ENCODE results near the gene TUBB4B.

The TUBB4B gene

GRCh38 chr9:137254624-137255447 lies 13.7 kb downstream of the TUBB4B start, which contains the start of gene NELFB (continued):
- TF ChIP-seq ZNF350 (tag by site-specific recombination; IDR thresholded peaks at IDR 0.05) (no peak), ZNF2 (tag by site-specific recombination; IDR thresholded peaks at IDR 0.05) (no peak; the same call in 1 of the 2 replicates), ZNF623 (tag by site-specific recombination; IDR thresholded peaks at IDR 0.05) (no peak), YY2 (tag by site-specific recombination; IDR thresholded peaks at IDR 0.05) (no peak), PRDM2 (tag by site-specific recombination; IDR thresholded peaks at IDR 0.05; ENCODE audit: borderline replicate concordance) (no peak), ZBTB17 (tag by site-specific recombination; IDR thresholded peaks at IDR 0.05) (no peak), SCRT1 (tag by site-specific recombination; IDR thresholded peaks at IDR 0.05; ENCODE audit: borderline replicate concordance) (no peak), ZNF341 (tag by site-specific recombination; IDR thresholded peaks at IDR 0.05; ENCODE audit: low read depth) (no peak)

GRCh38 chr9:137255448-137256114 lies 14.5 kb downstream of the TUBB4B start:
- Histone ChIP-seq H3K36me3 (ENCODE audit: control insufficient read depth in 2 of 2, insufficient read depth in 1 of 2, low read length in 2 of 2) (peaks cover 9 to 20% of the 10 kb centered on the region in 2 experiments), H3K27ac (ENCODE audit: extremely low read depth, low read depth, low read length) (peak overlapping the region; percentile 81), H3K4me1 (ENCODE audit: control insufficient read depth, insufficient read depth, low read length) (peaks cover 5% of the 10 kb centered on the region; the same call in 1 of the 2 replicates), H3K4me3 (ENCODE audit: low read depth, low read length) (peak overlapping the region; percentile 89), H3K9me3 (ENCODE audit: control insufficient read depth, insufficient read depth, low read depth, low read length) (no peaks in the 10 kb centered on the region)
- ChIA-PET POLR2A (interaction anchor here (0.6 to 9.1 kb wide), 11 partner anchors 12 to 188 kb away, joined by 3 to 336 read pairs (median 6); partner anchors contain the start of genes EXD3, MAN1B1, NOXA1 and TUBB4B), CTCF (interaction anchor here (0.6 to 5.2 kb wide), 12 partner anchors 9 to 887 kb away, joined by 3 to 45 read pairs (median 5); partner anchors contain the start of gene TUBB4B)
- TF ChIP-seq ZNF830 (tag by site-specific recombination; IDR thresholded peaks at IDR 0.05; ENCODE audit: low read depth) (no peak), ZBTB1 (tag by site-specific recombination; IDR thresholded peaks at IDR 0.05) (peak; percentile 85; the same call in 1 of the 2 replicates), KLF8 (tag by site-specific recombination; IDR thresholded peaks at IDR 0.05) (peak; percentile 49; the same call in 1 of the 2 replicates), ZNF707 (tag by site-specific recombination; IDR thresholded peaks at IDR 0.05) (no peak), ZNF558 (tag by site-specific recombination; IDR thresholded peaks at IDR 0.05) (no peak), GLIS2 (tag by site-specific recombination; IDR thresholded peaks at IDR 0.05) (peak; percentile 63), REST (tag by site-specific recombination; IDR thresholded peaks at IDR 0.05) (no peak; the same call in 1 of the 2 replicates), ZNF677 (tag by site-specific recombination; IDR thresholded peaks at IDR 0.05) (no peak), ZNF416 (tag by site-specific recombination; IDR thresholded peaks at IDR 0.05) (no peak), ZNF76 (tag by site-specific recombination; IDR thresholded peaks at IDR 0.05; ENCODE audit: borderline replicate concordance, low read depth) (no peak), ZNF580 (tag by site-specific recombination; IDR thresholded peaks at IDR 0.05) (no peak), MZF1 (tag by site-specific recombination; IDR thresholded peaks at IDR 0.05; ENCODE audit: borderline replicate concordance) (no peak), ZNF433 (tag by site-specific recombination; IDR thresholded peaks at IDR 0.05; ENCODE audit: low read depth) (no peak), ZNF510 (tag by site-specific recombination; IDR thresholded peaks at IDR 0.05; ENCODE audit: insufficient replicate concordance) (no peak)

Data from HEK293 (cell line).